HepG2 (cell line): ENCODE measurements around the gene NOVA2. TPM values are rescaled to one million over a fixed set of nuclear protein-coding genes. Genes with fewer than 3 reads are reported as not detected.

Experiments used
- BCL6 ChIP-seq: IDR thresholded peaks from 2 replicates; pipeline ENCODE4 v1.6.1; 2016; ENCODE audit warnings: missing genetic modification reagents, missing compliant biosample characterization
- CCDC6 ChIP-seq: sonication (generic); formaldehyde crosslinking; IDR thresholded peaks from 2 replicates; pipeline ENCODE4 v1.8.1; 2022; ENCODE audit warnings: mild to moderate bottlenecking, missing genetic modification reagents, moderate library complexity
- ELF1 ChIP-seq: sonication (generic); formaldehyde crosslinking; IDR thresholded peaks from 2 replicates; pipeline ENCODE4 v1.4.0; 2020; ENCODE audit warnings: missing genetic modification reagents
- GFI1 ChIP-seq: sonication (generic); formaldehyde crosslinking; IDR thresholded peaks from 2 replicates; pipeline ENCODE4 v1.5.0; 2020; ENCODE audit warnings: missing genetic modification reagents, mild to moderate bottlenecking, borderline replicate concordance
- MAF1 ChIP-seq: sonication (generic); formaldehyde crosslinking; IDR thresholded peaks from 2 replicates; pipeline ENCODE4 v1.5.0; 2020; ENCODE audit warnings: missing genetic modification reagents, borderline replicate concordance
- MLX ChIP-seq: IDR thresholded peaks from 2 replicates; pipeline ENCODE4 v1.6.1; 2016
- MXD4 ChIP-seq: IDR thresholded peaks from 2 replicates; pipeline ENCODE4 v1.6.1; 2016; ENCODE audit warnings: mild to moderate bottlenecking, missing biosample characterization, missing genetic modification reagents
- PHF20 ChIP-seq: sonication (generic); formaldehyde crosslinking; IDR thresholded peaks from 2 replicates; pipeline ENCODE4 v1.5.0; 2020; ENCODE audit warnings: mild to moderate bottlenecking, missing genetic modification reagents
- SOX6 ChIP-seq, 2 experiments: fragments of 450-650 bp in 1 of 2; sonication (generic) in 1 of 2; formaldehyde crosslinking in 1 of 2; IDR thresholded peaks; 2 replicates each; pipeline versions ENCODE4 v1.4.0 to v1.6.1; 2017 to 2020; ENCODE audit warnings: antibody characterized with exemption in 1 of 2, mild to moderate bottlenecking in 1 of 2, missing genetic modification reagents in 1 of 2
- TAF1 ChIP-seq: sonication (generic); formaldehyde crosslinking; IDR thresholded peaks from 2 replicates; pipeline ENCODE4 v1.4.0; 2020; ENCODE audit warnings: missing genetic modification reagents
- TBL1XR1 ChIP-seq: fragments of 150-350 bp; IDR thresholded peaks from 2 replicates; pipeline ENCODE4 v1.6.1; 2014; ENCODE audit warnings: borderline replicate concordance, low read length; ENCODE audit not compliant: partially characterized antibody
- TEAD3 ChIP-seq: optimal IDR thresholded peaks from 2 replicates; pipeline ENCODE3; 2016; ENCODE audit warnings: borderline replicate concordance
- ZBTB10 ChIP-seq: sonication (generic); formaldehyde crosslinking; IDR thresholded peaks from 2 replicates; pipeline ENCODE4 v1.4.0; 2020; ENCODE audit warnings: missing genetic modification reagents, borderline replicate concordance
- ZBTB46 ChIP-seq: sonication (generic); formaldehyde crosslinking; IDR thresholded peaks from 2 replicates; pipeline ENCODE4 v1.4.0; 2020; ENCODE audit warnings: mild to moderate bottlenecking, missing genetic modification reagents, borderline replicate concordance
- ZBTB7B ChIP-seq: sonication (generic); formaldehyde crosslinking; IDR thresholded peaks from 2 replicates; pipeline ENCODE4 v1.4.0; 2020; ENCODE audit warnings: missing genetic modification reagents
- ZNF12 ChIP-seq: sonication (generic); formaldehyde crosslinking; IDR thresholded peaks from 2 replicates; pipeline ENCODE4 v1.5.0; 2020; ENCODE audit warnings: missing genetic modification reagents
- ZNF382 ChIP-seq: sonication (generic); formaldehyde crosslinking; IDR thresholded peaks from 2 replicates; pipeline ENCODE4 v1.5.0; 2020; ENCODE audit warnings: missing genetic modification reagents, mild to moderate bottlenecking, borderline replicate concordance
- ZNF547 ChIP-seq: sonication (generic); formaldehyde crosslinking; IDR thresholded peaks from 2 replicates; pipeline ENCODE4 v1.5.1; 2020; ENCODE audit warnings: mild to moderate bottlenecking, missing genetic modification reagents
- ZNF567 ChIP-seq: sonication (generic); formaldehyde crosslinking; IDR thresholded peaks from 2 replicates; pipeline ENCODE4 v1.8.1; 2023; ENCODE audit warnings: mild to moderate bottlenecking, missing genetic modification reagents, borderline replicate concordance
- ZNF883 ChIP-seq: sonication (generic); formaldehyde crosslinking; IDR thresholded peaks from 2 replicates; pipeline ENCODE4 v1.5.1; 2020; ENCODE audit warnings: mild to moderate bottlenecking, missing genetic modification reagents; ENCODE audit errors: not compliant biosample characterization
- polyA plus RNA-seq, 8 experiments: library from polyadenylated mRNA; depleted of rRNA in 3 of 8; stranded (reverse) in 7 of 8; unstranded in 1 of 8; fragments of >200 nt; fragmentation: Illumina TruSeq in 4 of 8; extraction: Trizol in 4 of 8; gene quantifications; 2 replicates each; pipeline versions ENCODE4 v1.2.1 to v1.2.3, GENCODE V29; 2011 to 2016; ENCODE audit warnings: low read depth in 4 of 8, missing spikeins in 1 of 8, mixed read lengths in 1 of 8; ENCODE audit not compliant: insufficient read depth in 1 of 8
- total RNA-seq, 5 experiments: library from RNA; depleted of rRNA; stranded (reverse); fragments of >200 nt; fragmentation: Illumina TruSeq; extraction: Trizol; gene quantifications; 2 replicates each; pipeline ENCODE4 v1.2.3, GENCODE V29; 2016; ENCODE audit warnings: low read depth in 1 of 5
- TF ChIP-seq, protein P1 (sequence below): sonication (generic); formaldehyde crosslinking; IDR thresholded peaks from 2 replicates; pipeline ENCODE4 v1.4.0; 2020; ENCODE audit warnings: mild to moderate bottlenecking, missing genetic modification reagents
- TF ChIP-seq, protein P2 (sequence below): sonication (generic); formaldehyde crosslinking; IDR thresholded peaks from 2 replicates; pipeline ENCODE4 v1.4.0; 2020; ENCODE audit warnings: missing genetic modification reagents

NOVA2 gene
- total and polyA plus RNA-seq, 2 of the 13 experiments (the other 11 are each of a cell fraction or from before 2014, with no cell fraction given): not detected

DNA sequence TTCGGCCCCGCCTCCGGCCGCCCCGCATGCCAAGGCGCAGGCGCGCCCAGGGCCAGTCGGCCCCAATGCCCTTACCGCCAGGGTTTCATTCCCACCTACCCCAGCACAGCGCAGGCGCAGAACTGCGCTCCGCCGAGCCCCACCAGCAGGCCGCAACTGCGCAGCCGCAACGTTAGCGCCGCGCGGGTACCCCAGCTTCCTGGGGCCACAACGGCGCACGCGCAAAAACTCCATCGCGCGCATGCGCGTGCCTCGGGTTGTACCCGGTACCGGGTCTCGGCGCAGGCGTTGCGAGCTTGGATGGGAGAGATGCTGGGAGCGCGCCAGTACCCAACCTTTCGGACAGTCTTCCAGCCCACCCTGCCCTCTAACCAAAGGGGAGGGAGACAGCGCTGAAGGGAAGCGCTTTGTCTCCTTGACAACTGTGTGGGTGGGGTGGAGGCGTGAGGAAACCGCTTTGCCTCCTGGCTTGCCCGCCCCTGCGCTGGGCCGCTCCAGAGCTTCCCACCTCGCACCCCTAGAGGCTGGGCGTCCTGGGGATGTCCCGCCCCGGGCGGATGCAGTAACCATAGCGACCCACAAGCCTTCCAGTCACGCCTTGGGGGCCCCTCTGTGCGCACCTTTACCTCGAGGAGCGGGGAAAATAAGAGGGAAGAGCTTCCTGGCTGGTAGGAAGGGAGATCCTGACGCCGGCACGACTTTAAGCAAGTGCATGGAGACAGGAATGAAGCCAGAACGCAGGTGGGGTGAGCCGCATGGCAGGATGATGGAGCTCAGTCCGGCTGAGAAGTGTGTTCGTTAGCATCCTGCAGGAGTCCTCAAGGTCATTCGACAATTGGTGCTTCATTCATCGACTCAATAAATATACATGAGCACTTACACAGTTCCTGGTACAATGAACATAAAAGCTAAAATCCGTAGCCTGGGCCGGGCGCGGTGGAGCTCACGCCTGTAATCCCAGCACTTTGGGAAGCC lies 70.7 kb downstream of the NOVA2 start (continued):
- peak; percentile 69 for TF ChIP-seq ZNF883 (CRISPR knock-in tag)
- TF ChIP-seq, protein P1, sequence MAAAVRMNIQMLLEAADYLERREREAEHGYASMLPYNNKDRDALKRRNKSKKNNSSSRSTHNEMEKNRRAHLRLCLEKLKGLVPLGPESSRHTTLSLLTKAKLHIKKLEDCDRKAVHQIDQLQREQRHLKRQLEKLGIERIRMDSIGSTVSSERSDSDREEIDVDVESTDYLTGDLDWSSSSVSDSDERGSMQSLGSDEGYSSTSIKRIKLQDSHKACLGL: 0 out of 2 replicates have a peak, but pooled peaks have one; percentile 40
- 0 out of 2 replicates have a peak, but pooled peaks have one; percentile 28 for TF ChIP-seq MLX (CRISPR knock-in tag)
- TF ChIP-seq MXD4 (CRISPR knock-in tag): peak; percentile 63; the same call in 1 of the 2 replicates
- no peak for TF ChIP-seq MAF1
- peak; percentile 84 for TF ChIP-seq ZNF547 (CRISPR knock-in tag)
- TF ChIP-seq ZBTB10 (CRISPR knock-in tag): no peak
- no peak for TF ChIP-seq ZNF382 (CRISPR knock-in tag)
- TF ChIP-seq ZBTB46: no peak
- 0 out of 2 replicates have a peak, but pooled peaks have one; percentile 46 for TF ChIP-seq TAF1 (CRISPR knock-in tag)
- TF ChIP-seq CCDC6 (CRISPR knock-in tag): no peak
- TF ChIP-seq, protein P2, sequence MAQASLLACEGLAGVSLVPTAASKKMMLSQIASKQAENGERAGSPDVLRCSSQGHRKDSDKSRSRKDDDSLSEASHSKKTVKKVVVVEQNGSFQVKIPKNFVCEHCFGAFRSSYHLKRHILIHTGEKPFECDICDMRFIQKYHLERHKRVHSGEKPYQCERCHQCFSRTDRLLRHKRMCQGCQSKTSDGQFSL (CRISPR knock-in tag): no peak
- TF ChIP-seq BCL6: 0 out of 2 replicates have a peak, but pooled peaks have one; percentile 6
- peak; percentile 13; the same call in 1 of the 2 replicates for TF ChIP-seq ZBTB7B
- TF ChIP-seq ZNF567 (CRISPR knock-in tag): 0 out of 2 replicates have a peak, but pooled peaks have one; percentile 66
- no peak for TF ChIP-seq GFI1 (CRISPR knock-in tag)
- peak; percentile 83 for TF ChIP-seq ELF1 (CRISPR knock-in tag)
- TF ChIP-seq TEAD3 (CRISPR knock-in tag): no peak
- TF ChIP-seq PHF20 (CRISPR knock-in tag): peak; percentile 53; the same call in 1 of the 2 replicates
- no peak for TF ChIP-seq SOX6 (IDR thresholded peaks at IDR 0.05)
- peak; percentile 27; the same call in 1 of the 2 replicates for TF ChIP-seq SOX6 (CRISPR knock-in tag; IDR thresholded peaks at IDR 0.05)
- TF ChIP-seq ZNF12 (CRISPR knock-in tag): no peak
- TF ChIP-seq TBL1XR1: no peak
